HEK293T (cell line): ENCODE results near the gene SGF29.
"Not testable (repeated sequence)": the region's sequence is repeated elsewhere in the genome, so short reads cannot be mapped to it uniquely, and the experiment has no call there.

Source experiments
- CTCF ChIA-PET: fragments of 350-600 bp; formaldehyde crosslinking; extraction: SDS; loops from one replicate; lab custom pipeline; 2021; ENCODE audit warnings: antibody characterized with exemption, inconsistent platforms; lab: Yijun Ruan, JAX
- POLR2A ChIA-PET: fragments of 350-600 bp; formaldehyde crosslinking; extraction: SDS; loops from one replicate; lab custom pipeline; 2020; ENCODE audit warnings: antibody characterized with exemption, inconsistent platforms; lab: Yijun Ruan, JAX
- DNase-seq: peaks from one replicate; pipeline ENCODE4 v3.0.0; 2012; ENCODE audit warnings: mixed read lengths; ENCODE audit errors: extremely low spot score
- ARNT ChIP-seq: fragments of 450-650 bp; IDR thresholded peaks from 2 replicates; pipeline ENCODE4 v1.6.1; 2017; ENCODE audit warnings: mild to moderate bottlenecking
- BHLHE40 ChIP-seq: fragments of 450-650 bp; IDR thresholded peaks from 2 replicates; pipeline ENCODE4 v1.6.1; 2016; ENCODE audit warnings: mild to moderate bottlenecking, moderate library complexity, borderline replicate concordance
- CTBP1 ChIP-seq: fragments of 450-650 bp; IDR thresholded peaks from 2 replicates; pipeline ENCODE4 v1.6.1; 2016; ENCODE audit warnings: borderline replicate concordance
- ELF4 ChIP-seq: fragments of 450-650 bp; IDR thresholded peaks from 2 replicates; pipeline ENCODE4 v1.6.1; 2017; ENCODE audit warnings: antibody characterized with exemption
- FOXA1 ChIP-seq: fragments of 450-650 bp; IDR thresholded peaks from 2 replicates; pipeline ENCODE4 v1.6.1; 2016; ENCODE audit warnings: mild to moderate bottlenecking
- FOXK2 ChIP-seq: fragments of 450-650 bp; IDR thresholded peaks from 2 replicates; pipeline ENCODE4 v1.6.1; 2016; ENCODE audit warnings: mild to moderate bottlenecking
- FOXM1 ChIP-seq: fragments of 450-650 bp; IDR thresholded peaks from 2 replicates; pipeline ENCODE4 v1.6.1; 2017; ENCODE audit warnings: mild to moderate bottlenecking, borderline replicate concordance
- HDGF ChIP-seq: fragments of 450-650 bp; IDR thresholded peaks from 2 replicates; pipeline ENCODE4 v1.6.1; 2017; ENCODE audit warnings: antibody characterized with exemption, borderline replicate concordance
- L3MBTL2 ChIP-seq: fragments of 450-650 bp; conservative IDR thresholded peaks from 2 replicates; pipeline ENCODE4 v1.6.1; 2016; ENCODE audit warnings: mild to moderate bottlenecking
- LEF1 ChIP-seq: fragments of 450-650 bp; IDR thresholded peaks from 2 replicates; pipeline ENCODE4 v1.6.1; 2017; ENCODE audit warnings: mild to moderate bottlenecking, borderline replicate concordance
- NFRKB ChIP-seq: fragments of 450-650 bp; IDR thresholded peaks from 2 replicates; pipeline ENCODE4 v1.6.1; 2016; ENCODE audit warnings: mild to moderate bottlenecking, moderate library complexity
- SP1 ChIP-seq: fragments of 450-650 bp; IDR thresholded peaks from 2 replicates; pipeline ENCODE4 v1.6.1; 2017
- SUZ12 ChIP-seq: fragments of 450-650 bp; IDR thresholded peaks from 2 replicates; pipeline ENCODE4 v1.6.1; 2016; ENCODE audit warnings: mild to moderate bottlenecking
- TARDBP ChIP-seq: fragments of 450-650 bp; IDR thresholded peaks from 2 replicates; pipeline ENCODE4 v1.6.1; 2016
- ZNF384 ChIP-seq: fragments of 450-650 bp; IDR thresholded peaks from 2 replicates; pipeline ENCODE4 v1.6.1; 2016
- TF ChIP-seq, protein P1 (sequence below): fragments of 450-650 bp; IDR thresholded peaks from 2 replicates; pipeline ENCODE4 v1.6.1; 2016

SGF29 gene

DNA sequence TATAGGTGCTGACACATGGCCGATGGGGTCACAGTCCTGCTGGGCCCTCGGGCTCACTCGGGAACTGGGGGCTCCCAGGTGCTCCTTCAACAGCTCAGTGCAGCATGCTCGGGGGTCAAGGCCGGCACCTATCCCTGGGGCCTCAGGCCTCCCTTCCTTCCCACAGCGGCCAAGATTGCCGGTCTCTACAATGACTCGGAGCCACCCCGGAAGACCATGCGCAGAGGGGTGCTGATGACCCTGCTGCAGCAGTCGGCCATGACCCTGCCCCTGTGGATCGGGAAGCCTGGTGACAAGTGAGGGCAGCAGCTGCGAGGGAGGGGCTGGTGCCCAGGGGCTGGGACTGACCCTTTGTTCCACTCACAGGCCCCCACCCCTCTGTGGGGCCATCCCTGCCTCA, 36.2 kb downstream of the SGF29 start:
- POLR2A ChIA-PET = no interaction called here
- CTCF ChIA-PET = no interaction called here
- DNase-seq = no peak
- TF ChIP-seq, protein P1, sequence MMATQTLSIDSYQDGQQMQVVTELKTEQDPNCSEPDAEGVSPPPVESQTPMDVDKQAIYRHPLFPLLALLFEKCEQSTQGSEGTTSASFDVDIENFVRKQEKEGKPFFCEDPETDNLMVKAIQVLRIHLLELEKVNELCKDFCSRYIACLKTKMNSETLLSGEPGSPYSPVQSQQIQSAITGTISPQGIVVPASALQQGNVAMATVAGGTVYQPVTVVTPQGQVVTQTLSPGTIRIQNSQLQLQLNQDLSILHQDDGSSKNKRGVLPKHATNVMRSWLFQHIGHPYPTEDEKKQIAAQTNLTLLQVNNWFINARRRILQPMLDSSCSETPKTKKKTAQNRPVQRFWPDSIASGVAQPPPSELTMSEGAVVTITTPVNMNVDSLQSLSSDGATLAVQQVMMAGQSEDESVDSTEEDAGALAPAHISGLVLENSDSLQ = no peak
- no peak for TF ChIP-seq FOXA1

- CTCF ChIA-PET = interaction anchor here (0.6 kb wide), 1 partner anchor 367 kb away, joined by 3 read pairs; no protein-coding TSS in a partner anchor
Observed at GRCh38 chr16:28590384-28591340, 36.9 kb downstream of the SGF29 start.

DNA sequence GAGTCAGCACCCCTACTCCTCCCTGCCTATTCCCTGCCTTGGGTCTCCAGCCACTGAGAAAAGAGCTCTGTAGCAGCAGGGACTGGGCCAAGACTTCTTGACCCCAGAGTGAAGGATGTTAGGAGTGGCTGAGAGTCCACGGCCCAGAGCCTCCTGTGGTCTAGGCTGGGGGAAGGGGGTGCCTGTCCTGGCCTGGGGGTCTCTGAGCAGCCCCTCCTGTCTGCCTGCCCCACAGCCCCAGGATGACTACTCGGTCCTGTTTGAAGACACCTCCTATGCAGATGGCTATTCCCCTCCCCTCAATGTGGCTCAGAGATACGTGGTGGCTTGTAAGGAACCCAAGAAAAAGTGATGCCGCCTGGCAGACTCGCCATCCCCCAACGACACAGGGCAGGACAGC, 37.6 kb downstream of the SGF29 start:
- TF ChIP-seq SUZ12 (no peak), FOXK2 (no peak), SP1 (no peak), LEF1 (no peak), ZNF384 (no peak), FOXA1 (no peak), CTBP1 (no peak), FOXM1 (no peak), BHLHE40 (no peak), L3MBTL2 (no peak), ELF4 (no peak), TARDBP (no peak), HDGF (no peak), ARNT (no peak), NFRKB (no peak)
- TF ChIP-seq, protein P1 = no peak
- ChIA-PET CTCF (no interaction called here), POLR2A (no interaction called here)
- DNase-seq = no peak

More at GRCh38 chr16:28590384-28591340, 36.9 kb downstream of the SGF29 start:
- no peak for TF ChIP-seq ZNF384
- TF ChIP-seq ARNT = no peak
- no peak for TF ChIP-seq SUZ12
- DNase-seq = no peak
- POLR2A ChIA-PET = no interaction called here

GRCh38 chr16:28592511-28592910, 38.8 kb downstream of the SGF29 start:
- ChIA-PET CTCF (no interaction called here), POLR2A (interaction anchor here (1.0 kb wide), 1 partner anchor 38 kb away, joined by 5 read pairs; the partner anchor contains the start of gene SGF29)
- TF ChIP-seq L3MBTL2 (no peak), TARDBP (no peak), LEF1 (no peak), ELF4 (no peak), SP1 (no peak), SUZ12 (no peak), NFRKB (no peak), ARNT (no peak), ZNF384 (no peak)
- TF ChIP-seq, protein P1 = no peak
- DNase-seq = no peak

DNA sequence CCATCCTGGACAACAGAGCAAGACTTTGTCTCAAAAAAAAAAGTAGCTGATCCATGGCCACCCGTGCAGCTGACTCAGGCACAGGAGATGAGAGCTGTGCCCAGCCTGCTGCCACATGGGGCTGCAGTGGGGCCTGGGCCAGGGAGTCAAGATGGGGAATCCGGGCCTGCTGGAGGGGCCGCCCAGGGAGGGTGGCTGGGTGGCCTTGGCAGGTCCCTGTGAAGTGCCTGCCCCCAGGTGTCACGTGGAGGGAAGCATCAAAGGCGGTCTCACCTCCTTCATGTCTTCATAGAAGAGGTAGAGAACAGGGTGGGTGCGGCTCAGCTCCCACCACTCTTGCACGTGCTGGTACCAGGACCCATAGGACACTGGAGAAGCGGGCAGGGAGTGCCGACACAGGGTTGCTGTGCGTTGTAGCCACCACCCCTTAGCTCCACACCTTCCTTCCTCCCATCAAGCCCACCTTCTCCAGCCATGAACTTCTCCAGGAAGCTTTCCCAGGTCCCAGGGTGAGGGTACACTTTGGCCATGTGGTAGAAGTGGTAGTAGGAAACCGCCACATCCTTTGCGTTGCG, 39.3 kb downstream of the SGF29 start:
- POLR2A ChIA-PET = interaction anchor here (1.0 kb wide), 1 partner anchor 39 kb away, joined by 5 read pairs; the partner anchor contains the start of gene SGF29
- CTCF ChIA-PET = no interaction called here
- DNase-seq = no peak
- no peak for TF ChIP-seq FOXA1
- no peak for TF ChIP-seq ELF4
- TF ChIP-seq NFRKB = no peak
- TF ChIP-seq FOXK2 = no peak
- TF ChIP-seq, protein P1 = no peak

- CTCF ChIA-PET = interaction anchor here (0.8 kb wide), 1 partner anchor 10 kb away, joined by 4 read pairs; no protein-coding TSS in a partner anchor
- DNase-seq, POLR2A ChIA-PET: not testable (repeated sequence)
Observed at GRCh38 chr16:28595451-28595850, 41.7 kb downstream of the SGF29 start.
